GM21786 (cell line): Measurements from ENCODE around the gene HPCAL4.

Experiments used
- ATAC-seq: cut with Tn5 transposase; IDR thresholded peaks from one replicate; pipeline ENCODE4 v1.9.1; 2021; ENCODE audit not compliant: unreplicated experiment

The HPCAL4 gene

DNA sequence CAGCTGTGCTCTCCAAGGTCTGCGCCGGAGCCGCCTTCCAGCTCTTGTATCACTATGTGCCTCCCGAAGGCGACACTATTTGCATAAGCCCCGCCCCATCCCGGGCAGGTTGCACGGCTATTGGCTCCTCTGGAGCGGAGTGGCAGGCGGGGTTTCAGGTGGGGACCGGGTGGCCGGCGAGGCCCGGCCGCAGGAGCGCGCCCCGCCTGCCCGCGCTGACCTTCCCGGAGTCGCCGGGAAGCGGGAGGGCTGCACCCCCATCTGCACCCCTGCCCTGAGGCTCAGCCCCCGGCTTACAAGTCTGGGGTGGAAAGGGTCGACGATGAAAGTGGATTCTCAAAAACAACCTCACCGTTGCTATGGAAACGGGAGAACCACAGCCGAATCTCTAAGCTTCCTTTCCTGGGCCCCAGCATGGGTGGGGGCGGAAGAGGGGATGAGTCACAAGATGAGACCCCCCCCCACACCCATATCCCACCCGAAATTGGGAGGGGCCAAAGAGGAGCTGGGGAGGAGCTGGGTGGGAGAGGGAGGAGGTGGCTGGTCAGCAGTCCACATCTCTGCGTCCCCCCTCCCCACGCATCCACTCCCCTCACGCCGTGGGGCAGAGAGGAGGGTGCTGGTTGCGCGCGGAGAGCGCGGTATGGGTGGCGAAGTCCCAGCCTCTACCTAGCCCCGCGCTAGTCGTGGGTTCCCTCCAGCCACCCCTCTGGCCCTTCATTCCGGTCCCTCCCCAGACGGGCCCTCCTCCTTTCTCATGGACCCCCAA is at the start of gene HPCAL4:
Gene HPCAL4, minus strand, starts transcription at position 51 of the 769 bp plus-strand sequence. CDS start 6,830 bp downstream, outside the sequence.
- ATAC-seq, result peak; percentile 58

DNA sequence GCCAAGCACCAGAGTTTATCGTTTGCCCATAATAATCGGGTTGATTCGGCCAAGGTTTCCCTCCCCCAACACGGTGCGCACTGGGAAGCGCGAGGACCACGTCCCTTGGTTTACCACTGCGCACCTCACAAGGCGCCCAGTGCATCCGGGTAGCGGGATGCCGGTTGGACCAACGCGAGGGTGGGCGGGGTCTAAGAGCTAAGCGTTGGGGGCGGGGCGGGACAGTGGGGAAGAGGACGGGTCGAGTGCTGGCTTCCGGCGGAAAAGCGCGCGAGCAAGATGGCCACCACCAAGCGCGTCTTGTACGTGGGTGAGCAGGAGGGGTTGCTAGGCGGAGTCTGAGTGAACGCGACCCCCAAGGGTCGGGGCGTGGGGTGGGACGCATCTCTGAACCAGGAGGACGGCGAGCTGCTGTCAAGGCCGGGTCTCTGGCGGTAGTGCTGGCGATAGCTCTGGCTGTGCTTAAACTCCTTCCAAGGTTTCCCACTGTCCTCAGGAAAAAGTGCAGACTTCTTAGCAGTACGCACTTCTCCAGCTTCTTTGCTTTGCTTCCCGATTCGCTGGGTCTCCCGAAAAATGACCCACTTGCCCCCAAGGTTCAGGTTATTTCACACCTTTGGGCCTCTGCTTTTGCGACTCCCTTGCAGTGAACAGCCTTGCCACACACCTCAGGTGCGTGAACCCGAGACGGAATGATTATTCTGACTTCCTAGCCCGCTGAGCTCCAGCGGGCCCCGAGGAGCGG is 47.6 kb upstream of the HPCAL4 start, which contains the start of gene PPIE:
Gene PPIE, plus strand, starts transcription at position 261 of the 745 bp plus-strand sequence. Its CDS starts 19 bp downstream, at position 280.
- ATAC-seq, result peak; percentile 81

DNA sequence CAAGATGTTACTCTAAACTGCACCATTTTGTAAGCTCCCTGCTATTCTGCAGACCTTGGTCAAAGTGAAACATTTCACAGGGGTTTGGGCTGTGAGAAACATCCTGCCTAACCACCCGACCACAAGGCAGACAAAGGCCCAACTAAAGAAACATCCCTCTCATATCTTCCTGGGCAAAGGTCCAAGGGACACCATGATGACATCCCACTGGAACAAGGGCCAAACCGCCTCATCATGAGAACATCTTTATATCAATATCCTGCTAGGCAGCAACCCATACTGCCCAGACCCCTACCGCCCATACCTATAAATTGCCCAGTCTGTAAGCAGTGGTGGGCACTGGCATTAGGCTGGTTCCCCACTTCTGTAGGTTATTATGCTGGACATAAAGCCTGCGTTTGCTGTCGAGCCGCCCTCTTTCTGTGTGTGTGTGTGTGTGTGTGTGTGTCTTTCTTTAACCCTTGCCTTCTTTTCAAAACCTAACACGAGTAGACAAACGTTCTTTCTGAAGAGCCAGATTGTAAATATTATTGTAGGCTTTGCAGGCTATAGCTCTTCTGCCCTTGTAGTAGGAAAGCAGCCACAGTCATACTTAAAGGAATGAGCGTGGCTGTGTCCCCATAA is 46.4 kb upstream of the HPCAL4 start:
- ATAC-seq, result no peak

DNA sequence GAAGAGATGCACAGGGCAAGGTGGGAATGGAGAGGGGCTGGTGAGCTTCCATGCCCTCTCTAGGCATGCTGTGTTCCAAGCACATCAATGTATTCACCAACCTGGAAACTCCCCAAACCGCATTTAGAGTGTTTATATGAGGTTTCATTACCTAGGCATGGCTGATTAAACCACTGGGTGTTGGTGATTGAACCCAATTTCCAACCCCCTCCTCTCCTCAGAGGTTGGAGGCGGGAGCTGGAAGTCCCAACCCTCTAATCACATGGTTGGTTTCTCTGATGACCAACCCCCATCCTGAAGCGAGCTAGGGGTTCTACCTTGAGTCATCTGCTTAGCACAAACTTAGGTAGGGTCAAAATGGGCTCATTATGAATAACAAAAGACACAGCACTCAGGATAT is 44.5 kb upstream of the HPCAL4 start:
- ATAC-seq, result no peak

DNA sequence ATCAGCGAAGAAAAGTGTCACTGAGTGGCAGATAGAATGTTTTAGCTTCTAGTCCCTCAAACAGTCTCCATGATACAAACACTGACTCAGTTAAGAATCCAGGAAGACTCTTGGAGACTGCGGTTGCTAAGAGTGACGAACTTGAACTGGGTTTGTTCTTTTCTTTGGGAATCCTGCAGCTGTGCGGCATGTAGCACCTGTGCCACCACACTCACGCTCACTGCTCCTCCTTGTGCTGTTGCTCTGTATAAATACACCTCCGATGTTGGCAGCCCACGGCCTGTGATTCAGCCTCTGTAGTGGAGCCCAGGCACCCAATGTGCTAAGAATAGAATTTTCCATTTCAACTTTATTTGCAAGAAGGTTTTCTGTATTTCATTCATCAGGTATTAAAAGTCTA is 41.9 kb upstream of the HPCAL4 start:
- no peak for ATAC-seq

DNA sequence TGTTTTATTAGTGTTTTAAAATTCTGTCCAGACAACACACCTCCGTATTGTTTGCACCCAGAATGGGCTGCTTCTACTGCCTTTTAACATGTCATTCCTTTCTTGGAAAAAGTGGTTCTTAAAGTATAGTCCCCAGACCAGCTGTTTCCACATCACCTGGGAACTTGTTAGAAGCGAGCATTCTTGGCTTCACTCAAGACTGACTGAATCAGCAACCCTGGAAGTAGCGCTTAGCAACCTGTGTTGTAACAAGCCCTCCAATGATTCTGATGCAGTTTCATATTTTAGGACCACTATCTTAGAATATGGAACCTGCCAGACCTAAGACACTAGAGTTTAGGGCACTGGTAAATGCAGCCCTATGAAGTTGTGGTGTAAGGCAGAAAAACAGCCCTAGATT is 41.5 kb upstream of the HPCAL4 start:
- ATAC-seq, result no peak

DNA sequence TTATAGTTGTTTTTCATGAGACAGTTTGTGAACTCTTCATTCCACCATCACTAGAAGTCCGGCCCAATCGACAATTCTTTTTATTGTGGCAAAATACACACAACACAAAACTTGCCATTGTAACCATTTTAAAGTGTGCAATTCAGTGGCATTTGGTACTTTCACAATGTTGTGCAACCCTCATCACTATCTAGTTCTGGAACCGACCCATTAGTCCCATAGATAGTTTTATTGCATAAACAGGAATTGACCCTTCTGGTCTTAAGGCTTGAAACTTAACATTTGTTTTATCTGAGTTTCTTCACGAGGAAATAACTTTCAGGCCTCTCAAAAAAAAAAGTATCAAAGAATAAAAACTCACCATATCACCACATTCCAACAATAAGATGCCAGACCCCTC is 38.6 kb upstream of the HPCAL4 start:
- no peak for ATAC-seq

DNA sequence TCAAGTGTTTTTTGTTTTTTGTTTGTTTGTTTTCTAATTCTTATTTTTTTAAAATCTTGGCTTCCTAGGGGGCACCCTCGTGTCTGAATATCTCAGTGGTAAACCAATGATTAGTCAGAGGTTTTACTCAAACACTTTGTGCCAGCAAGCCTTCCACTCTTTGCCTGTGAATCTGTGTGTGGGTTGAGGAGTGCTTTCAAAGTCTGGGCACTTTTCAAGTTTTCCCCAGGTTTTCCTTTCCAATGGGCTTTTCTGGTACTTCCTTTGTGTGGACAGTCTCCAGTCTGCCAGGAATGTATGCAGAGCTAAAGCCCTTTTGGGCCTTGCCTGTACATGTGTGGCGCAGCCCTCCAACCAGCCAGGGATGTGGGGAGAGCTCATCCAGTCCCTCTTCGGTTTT is 37.8 kb upstream of the HPCAL4 start:
- no peak for ATAC-seq

DNA sequence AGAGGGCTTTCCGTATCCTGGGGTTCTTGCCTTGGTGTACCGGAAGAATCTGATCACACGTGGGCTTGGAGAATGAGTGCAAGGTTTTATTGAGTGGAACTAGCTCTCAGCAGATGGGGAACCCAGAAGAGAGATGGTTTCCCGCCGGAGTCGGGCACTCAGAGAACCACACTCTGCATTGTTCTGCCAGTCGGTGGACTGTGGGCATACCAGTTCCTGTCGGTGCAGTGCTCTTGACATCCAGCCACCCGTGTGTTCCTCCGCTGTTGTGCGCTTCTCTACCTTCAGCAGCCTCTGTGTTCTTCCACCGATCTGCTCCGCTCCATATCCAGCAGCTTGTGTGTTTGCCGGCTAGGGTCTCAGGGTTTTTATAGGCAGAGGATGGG is 36.7 kb upstream of the HPCAL4 start:
- no peak for ATAC-seq

DNA sequence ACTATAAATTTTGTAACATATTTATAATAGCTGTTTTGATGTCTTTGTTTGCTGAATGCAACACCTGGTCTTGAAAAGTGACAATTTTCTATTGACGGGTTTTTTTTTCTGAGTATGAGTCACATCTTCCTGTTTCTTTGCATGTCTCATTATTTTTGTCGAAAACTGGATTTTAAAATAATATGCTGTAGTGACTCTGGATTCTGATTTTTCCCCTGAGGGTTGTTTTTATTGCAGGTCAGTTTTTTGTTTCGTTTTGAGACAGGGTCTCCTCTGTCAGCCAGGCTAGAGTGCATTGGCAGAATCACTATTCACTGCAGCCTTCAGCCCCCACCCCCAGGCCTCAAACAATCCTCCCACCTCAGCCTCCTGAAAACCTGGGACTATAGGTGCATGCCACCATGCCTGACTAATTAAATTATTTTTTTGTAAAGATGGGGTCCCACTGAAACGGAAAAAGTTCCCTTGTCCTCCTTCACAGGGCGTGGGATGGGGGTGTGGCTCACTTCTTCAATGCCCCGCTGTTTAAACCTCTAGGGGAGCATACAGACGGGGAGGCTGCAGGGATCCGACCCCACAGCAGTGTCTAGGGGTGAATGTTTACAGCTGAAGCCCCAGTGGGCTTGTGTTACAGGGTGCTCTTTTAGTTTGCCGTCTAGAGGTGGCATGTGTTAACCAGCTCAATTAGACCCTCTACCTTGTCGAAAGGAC is 36.1 kb upstream of the HPCAL4 start:
- ATAC-seq, result no peak

DNA sequence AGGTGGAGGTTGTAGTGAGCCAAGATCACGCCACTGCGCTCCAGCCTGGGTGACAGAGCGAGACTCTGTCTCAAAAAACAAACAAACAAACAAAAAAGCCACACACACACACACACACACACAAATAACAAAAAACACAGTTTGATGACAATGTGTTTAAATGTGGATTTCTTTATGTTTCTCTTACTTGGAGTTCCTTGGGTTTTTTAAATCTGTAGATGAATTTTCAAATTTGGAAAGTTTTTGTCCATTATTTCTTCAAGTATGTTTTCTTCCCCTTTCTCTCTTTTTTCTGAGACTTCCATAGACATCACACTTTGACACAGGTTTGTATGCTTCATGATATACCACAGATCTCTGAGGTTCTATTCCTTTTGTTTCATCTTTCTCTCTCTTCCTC is 35.4 kb upstream of the HPCAL4 start:
- no peak for ATAC-seq

DNA sequence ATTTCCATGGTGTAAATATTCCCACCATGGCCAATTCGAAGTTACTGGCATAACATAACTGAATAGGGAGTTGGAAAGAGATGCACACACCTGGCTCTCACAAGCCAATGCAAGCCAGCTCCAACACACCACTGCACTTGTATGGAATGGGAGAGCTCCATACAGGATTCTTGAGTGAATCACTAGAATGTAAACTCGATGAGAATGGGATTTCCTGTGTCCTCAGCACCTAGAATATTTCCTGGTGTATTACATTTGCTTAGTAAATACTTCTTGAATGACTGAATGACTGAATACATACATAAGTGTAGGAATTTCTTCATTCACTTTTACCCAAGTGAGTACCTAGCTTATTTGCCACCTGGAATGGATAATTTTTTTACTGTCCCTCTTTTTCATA is 31.3 kb upstream of the HPCAL4 start:
- no peak for ATAC-seq

DNA sequence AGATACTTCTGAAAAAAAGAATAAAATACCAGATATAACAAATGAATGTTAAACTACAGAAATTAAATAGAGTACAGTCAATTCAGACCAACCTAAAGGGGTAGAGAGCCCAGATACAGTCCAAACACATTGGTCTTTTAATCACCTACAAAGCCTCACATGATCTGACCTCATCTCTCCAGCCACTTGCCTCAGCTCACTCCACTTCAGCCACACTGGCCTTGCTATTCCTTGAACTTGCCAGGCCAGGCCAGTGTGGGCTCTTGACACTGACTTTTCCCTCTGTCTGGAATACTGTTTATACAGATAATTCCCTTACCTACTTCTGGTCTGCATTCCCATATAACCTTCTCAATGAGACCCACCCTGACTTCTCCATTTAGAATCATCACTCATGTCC is 30.4 kb upstream of the HPCAL4 start:
- no peak for ATAC-seq

DNA sequence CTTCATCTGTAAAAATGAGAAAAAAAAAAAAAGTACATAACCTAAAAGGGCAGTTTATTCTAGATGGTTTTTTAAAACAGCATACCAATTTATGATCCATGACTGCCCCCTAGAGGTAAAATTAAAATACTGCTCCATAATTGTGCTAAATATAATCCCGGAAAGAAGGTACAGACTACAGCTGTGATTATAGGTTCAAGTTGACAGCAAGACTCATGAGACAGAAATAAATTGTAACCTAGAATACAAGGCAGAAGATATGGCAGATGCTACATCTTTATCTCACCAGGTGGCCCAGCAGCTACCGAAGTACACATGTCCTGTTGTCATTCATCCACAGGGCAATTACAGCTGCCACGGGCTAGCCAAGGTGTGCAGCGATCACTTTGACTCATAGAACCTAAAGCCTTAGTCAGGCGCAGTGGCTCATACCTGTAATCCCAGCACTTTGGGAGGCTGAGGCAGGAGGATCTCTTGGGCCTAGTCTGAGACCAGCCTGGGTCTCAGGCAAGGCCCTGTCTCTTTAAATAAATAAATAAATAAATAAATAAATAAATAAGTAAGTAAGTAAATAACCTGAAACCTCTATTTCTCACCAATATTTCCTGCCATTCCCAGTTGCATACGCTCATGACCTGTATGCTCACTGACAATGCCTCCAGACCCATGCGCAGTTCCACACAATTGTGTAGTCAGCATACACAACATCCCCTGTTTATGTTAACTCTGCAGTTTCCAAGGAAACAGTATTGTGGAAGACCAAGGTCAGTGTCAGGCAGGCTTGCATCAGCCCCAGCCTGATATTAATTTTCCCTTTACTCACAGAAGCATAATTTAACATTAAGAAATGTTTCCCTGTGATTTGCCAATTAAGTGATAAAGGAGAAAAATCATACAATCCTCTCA is 29.1 kb upstream of the HPCAL4 start:
- no peak for ATAC-seq

DNA sequence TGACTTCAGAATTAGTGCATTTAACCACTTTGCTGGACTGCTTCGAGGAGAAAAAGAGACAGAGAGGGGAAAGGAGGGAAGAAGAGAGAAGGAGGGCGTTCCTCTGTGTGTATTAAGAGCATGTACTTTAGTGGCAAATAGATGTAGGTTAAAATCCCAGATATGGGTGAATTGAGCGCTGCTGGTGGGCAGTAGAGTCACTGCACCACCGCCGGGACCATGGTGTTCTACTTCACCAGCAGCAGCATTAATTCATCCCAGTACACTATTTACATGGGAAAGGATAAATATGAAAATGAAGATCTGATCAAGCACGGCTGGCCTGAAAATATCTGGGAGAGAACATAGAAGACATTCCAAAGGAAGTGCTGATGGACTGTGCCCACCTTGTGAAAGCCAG is 26.6 kb upstream of the HPCAL4 start:
- no peak for ATAC-seq

DNA sequence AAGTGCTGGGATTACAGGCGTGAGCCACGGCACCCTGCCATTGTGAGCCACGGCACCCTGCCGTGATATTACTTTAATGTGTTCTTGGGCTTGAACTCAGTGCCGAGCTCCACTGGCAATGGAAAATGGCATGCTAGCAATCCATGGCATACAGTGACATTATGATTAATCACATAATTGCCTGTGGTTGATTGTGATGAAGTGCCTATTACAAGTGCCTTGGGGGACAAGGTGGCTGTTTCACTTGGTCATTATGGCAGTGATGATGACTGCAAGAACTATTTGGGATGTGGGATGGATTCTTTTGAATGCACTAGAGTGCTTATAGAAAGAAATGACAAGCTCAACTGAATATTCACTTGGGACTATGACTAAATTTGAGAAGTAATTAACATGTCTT is 22.3 kb upstream of the HPCAL4 start:
- ATAC-seq, result no peak

DNA sequence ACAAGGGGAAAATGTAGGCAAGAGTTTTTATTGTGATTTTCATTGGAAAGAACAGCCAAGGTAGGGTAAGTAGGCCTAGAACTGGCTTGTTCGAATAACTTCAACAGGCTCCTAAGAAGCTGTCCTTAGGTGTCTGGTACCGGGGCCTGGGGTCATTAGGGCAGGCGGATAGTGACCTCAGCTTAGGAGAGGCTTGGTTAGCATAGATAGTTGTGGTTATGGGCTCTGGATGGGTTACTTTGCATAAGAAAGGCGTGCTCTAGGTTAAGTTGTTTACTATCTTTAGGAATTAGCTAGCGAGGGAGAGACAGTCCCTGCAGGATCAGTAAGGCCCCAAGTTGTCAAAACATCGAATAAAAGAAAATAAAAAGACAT is 20.7 kb upstream of the HPCAL4 start:
- ATAC-seq, result no peak

DNA sequence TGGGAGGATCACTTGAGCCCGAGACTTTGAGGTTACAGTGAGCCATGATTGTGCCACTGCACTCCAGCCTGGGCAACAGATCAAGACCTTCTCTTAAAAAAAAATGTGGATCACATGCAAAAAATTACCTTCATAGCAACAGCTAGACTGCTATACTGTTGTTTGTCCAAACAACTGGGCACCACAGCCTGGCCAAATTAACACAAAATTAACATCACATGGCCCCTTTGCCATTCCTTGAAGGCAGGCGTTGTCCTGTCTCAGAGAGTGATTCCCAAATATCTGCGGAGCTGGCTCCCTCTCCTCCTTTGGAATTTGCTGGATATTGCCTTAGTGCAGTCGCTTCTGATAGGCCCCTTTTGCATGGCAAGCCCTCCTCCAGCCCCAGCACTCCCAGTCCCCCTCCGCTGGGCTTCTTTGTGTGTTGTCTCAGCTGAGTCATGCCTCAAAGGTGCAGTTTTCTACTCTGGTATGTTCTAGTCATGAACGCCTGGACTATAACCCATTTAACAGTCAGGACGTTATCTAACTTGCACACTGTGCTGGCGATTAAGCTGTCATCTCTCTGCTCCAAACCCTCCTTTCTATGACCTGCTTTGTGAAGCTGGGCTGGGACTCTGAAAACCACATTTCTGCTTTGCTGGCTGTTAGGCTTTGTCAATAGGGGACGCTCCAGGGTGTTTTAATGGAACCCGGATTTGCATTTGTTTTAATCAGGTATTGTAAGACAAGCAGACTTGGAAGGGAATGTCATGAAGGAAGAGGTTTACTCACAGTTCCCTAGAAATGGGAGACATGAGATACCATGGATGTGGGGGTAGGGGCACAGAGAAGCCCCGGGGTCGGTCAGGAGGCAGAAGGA is 20.1 kb upstream of the HPCAL4 start:
- ATAC-seq, result no peak

DNA sequence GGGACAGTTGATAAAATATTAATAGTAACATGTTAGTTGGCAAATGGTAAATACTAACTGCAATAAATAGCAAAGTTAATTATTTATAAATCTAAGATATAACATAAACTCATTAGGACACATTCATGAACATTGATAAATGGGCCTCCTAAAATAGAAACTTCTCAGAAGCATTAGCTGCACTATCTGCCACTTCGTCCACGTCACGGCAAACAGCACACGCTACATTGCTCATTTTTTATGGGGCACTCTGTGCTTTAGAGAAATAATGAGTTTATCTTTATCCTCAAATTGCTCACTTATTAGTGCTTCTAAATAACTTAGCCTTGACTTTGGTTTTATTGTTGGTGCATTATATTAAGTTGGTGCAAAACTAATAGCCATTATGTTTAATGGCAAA is 16.3 kb upstream of the HPCAL4 start:
- ATAC-seq, result no peak
